Parathyroid adenoma (tissue), 2 donors: Measurements from ENCODE around the gene GPS1.

Source experiments
- H2AFZ ChIP-seq: fragments of 300-600 bp; sonication (generic); one replicate; pipeline ENCODE4 v1.7.0; 2017; ENCODE audit warnings: antibody characterized with exemption, mild to moderate bottlenecking
- H3K27ac ChIP-seq: fragments of 300-600 bp; sonication (generic); one replicate; pipeline ENCODE4 v1.7.0; 2017
- H3K27me3 ChIP-seq: fragments of 300-600 bp; sonication (generic); one replicate; pipeline ENCODE4 v1.7.0; 2017; ENCODE audit warnings: low read length; ENCODE audit not compliant: control insufficient read depth, insufficient read depth
- H3K36me3 ChIP-seq: fragments of 300-600 bp; sonication (generic); one replicate; pipeline ENCODE4 v1.7.0; 2017; ENCODE audit warnings: low read length; ENCODE audit not compliant: control insufficient read depth, insufficient read depth
- H3K4me1 ChIP-seq: fragments of 300-600 bp; sonication (generic); one replicate; pipeline ENCODE4 v1.7.0; 2017; ENCODE audit warnings: control low read depth
- H3K4me2 ChIP-seq: fragments of 300-600 bp; sonication (generic); one replicate; pipeline ENCODE4 v1.7.0; 2017; ENCODE audit warnings: low read length
- H3K4me3 ChIP-seq: fragments of 300-600 bp; sonication (generic); one replicate; pipeline ENCODE4 v1.7.0; 2017; ENCODE audit warnings: low read depth, low read length
- H3K79me2 ChIP-seq: fragments of 300-600 bp; sonication (generic); one replicate; pipeline ENCODE4 v1.7.0; 2017; ENCODE audit warnings: control low read depth
- H3K9ac ChIP-seq: fragments of 300-600 bp; sonication (generic); one replicate; pipeline ENCODE4 v1.7.0; 2017; ENCODE audit warnings: mild to moderate bottlenecking
- H3K9me3 ChIP-seq: fragments of 300-600 bp; sonication (generic); one replicate; pipeline ENCODE4 v1.7.0; 2017; ENCODE audit warnings: low read length; ENCODE audit not compliant: control insufficient read depth
- TF ChIP-seq, protein P1 (sequence below): fragments of 300-600 bp; sonication (generic); IDR thresholded peaks from one replicate; pipeline ENCODE4 v1.7.0; 2017; ENCODE audit warnings: antibody characterized with exemption, mild to moderate bottlenecking
- donor health status: primary hyperparathyroidism.

GPS1 gene

DNA sequence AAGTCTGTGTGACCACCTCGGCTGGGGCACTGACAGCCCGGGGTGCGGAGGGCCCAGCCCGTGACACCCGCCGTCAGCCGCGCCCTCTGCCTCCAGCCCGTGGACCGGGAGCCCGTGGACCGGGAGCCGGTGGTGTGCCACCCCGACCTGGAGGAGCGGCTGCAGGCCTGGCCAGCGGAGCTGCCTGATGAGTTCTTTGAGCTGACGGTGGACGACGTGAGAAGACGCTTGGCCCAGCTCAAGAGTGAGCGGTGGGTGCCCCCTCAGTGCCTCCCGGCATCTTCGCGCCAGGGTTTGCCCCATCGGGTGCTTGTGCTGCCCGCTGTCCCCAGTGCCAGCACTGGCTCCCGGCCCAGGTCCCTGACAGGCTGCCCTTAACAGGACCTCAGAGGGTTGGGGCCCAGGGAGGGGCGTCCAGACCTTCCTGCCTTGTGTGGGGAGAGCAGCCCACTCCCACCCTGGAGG, 42.7 kb upstream of the GPS1 start:
- no peaks in the 10 kb centered on the region for H3K36me3 ChIP-seq
- no peak overlapping the region for H3K4me2 ChIP-seq
- no peak overlapping the region for H3K9ac ChIP-seq
- TF ChIP-seq, protein P1, sequence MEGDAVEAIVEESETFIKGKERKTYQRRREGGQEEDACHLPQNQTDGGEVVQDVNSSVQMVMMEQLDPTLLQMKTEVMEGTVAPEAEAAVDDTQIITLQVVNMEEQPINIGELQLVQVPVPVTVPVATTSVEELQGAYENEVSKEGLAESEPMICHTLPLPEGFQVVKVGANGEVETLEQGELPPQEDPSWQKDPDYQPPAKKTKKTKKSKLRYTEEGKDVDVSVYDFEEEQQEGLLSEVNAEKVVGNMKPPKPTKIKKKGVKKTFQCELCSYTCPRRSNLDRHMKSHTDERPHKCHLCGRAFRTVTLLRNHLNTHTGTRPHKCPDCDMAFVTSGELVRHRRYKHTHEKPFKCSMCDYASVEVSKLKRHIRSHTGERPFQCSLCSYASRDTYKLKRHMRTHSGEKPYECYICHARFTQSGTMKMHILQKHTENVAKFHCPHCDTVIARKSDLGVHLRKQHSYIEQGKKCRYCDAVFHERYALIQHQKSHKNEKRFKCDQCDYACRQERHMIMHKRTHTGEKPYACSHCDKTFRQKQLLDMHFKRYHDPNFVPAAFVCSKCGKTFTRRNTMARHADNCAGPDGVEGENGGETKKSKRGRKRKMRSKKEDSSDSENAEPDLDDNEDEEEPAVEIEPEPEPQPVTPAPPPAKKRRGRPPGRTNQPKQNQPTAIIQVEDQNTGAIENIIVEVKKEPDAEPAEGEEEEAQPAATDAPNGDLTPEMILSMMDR, result no peak
- no peaks in the 10 kb centered on the region for H3K79me2 ChIP-seq
- no peaks in the 10 kb centered on the region for H3K9me3 ChIP-seq
- no peaks in the 10 kb centered on the region for H3K4me1 ChIP-seq
- no peak overlapping the region for H3K4me3 ChIP-seq
- H3K27me3 ChIP-seq, result no peaks in the 10 kb centered on the region
- H3K27ac ChIP-seq, result no peak overlapping the region
- no peak overlapping the region for H2AFZ ChIP-seq

DNA sequence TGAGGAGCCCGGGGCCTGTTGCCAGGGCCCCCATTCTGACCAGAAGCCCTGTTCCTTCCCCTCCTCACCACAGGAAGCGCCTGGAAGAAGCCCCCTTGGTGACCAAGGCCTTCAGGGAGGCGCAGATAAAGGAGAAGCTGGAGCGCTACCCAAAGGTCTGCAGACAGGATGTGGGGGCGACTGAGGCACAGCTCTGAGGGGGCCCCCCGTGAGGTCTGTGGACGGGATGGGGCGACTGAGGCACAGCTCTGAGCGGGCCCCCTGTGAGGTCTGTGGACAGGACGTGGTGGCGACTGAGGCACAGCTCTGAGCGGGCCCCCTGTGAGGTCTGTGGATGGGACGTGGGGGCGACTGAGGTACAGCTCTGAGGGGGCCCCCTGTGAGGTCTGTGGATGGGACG, 42.3 kb upstream of the GPS1 start:
- Histone ChIP-seq H3K9me3 (no peaks in the 10 kb centered on the region), H3K27me3 (no peaks in the 10 kb centered on the region), H3K79me2 (no peaks in the 10 kb centered on the region), H2AFZ (no peak overlapping the region), H3K4me3 (no peak overlapping the region), H3K36me3 (no peaks in the 10 kb centered on the region), H3K27ac (no peak overlapping the region), H3K4me1 (no peaks in the 10 kb centered on the region), H3K4me2 (no peak overlapping the region), H3K9ac (no peak overlapping the region)
- TF ChIP-seq, protein P1, result no peak

DNA sequence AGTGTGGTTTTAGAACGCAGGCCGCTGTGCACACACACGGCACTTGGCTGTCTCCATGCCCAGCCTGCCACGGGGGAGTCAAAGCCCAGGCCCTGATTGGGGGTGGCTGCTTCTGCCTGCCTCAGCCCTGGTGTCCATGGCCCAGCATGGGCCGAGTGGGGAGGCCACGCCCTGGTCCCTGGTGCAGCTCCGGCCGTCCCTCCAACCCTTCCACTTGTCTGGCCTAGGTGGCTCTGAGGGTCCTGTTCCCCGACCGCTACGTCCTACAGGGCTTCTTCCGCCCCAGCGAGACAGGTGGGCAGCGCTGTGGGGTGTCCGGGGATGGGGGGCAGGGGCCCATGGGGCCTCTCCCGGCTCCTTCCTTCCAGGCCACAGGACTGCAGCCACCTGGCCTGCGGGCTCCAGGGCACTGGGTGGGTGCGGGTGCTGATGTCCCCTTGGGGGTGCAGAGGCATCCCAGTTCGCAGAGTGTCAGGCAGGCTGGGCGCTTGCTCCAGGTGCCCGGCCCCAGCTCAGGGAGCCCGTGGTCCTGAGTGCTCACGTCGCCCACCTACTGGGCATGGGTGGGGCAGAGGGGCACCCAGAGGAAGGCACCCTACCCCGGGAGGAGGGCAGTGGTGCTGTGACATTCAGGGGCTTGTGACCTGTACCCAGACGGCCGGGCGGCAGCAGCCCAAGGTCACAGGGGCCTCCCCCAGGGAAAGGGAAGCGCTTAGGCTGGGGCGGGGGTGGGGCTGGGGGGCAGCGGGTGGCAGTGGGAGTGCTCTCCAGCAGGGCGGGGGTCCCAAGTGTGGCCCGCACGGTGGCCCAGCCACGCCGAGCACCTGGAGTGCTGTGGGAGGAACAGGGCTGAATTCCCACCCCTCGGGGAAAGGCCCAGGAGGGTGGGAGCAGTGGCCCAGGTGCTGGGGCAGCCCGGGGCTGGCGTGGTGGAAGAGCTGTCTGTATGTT, 40.8 kb upstream of the GPS1 start:
- no peaks in the 10 kb centered on the region for H3K36me3 ChIP-seq
- no peaks in the 10 kb centered on the region for H3K79me2 ChIP-seq
- H3K4me2 ChIP-seq, result no peak overlapping the region
- H3K9ac ChIP-seq, result no peak overlapping the region
- TF ChIP-seq, protein P1, result no peak
- H3K9me3 ChIP-seq, result no peaks in the 10 kb centered on the region
- H3K27ac ChIP-seq, result no peak overlapping the region
- H3K4me3 ChIP-seq, result no peak overlapping the region
- no peak overlapping the region for H2AFZ ChIP-seq
- H3K4me1 ChIP-seq, result no peaks in the 10 kb centered on the region
- H3K27me3 ChIP-seq, result no peaks in the 10 kb centered on the region

DNA sequence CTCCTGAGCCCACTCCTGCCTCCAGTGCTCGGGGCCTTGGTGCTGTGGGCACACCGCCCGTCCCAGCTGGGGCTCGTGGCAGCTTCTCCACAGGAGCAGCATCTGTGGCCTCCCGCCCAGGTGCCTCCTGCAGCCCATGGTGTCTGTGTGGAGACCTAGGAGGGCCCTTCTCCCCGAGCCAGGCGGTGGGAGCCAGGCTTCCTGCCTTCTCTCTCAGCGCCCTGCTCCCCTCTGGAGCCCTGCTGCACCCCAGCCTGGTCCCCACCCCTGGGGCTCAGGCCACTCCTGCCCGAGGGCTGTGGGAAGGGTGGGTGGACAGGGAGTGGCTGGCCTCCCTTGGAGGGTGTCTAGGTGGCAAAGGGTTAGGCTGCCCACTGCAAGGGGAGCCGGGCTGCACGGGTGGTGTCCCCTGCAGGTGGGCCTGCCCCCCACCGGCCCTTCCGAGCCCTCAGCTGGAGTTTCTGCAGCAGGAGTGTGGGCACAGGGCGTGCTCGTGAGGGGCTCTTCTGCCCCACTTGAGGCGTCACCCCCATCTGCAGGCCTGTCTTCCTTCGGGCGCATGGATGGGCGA, 40.0 kb upstream of the GPS1 start:
- H3K4me1 ChIP-seq, result no peaks in the 10 kb centered on the region
- H3K27ac ChIP-seq, result no peak overlapping the region
- H3K79me2 ChIP-seq, result no peaks in the 10 kb centered on the region
- no peaks in the 10 kb centered on the region for H3K9me3 ChIP-seq
- H3K9ac ChIP-seq, result no peak overlapping the region
- no peak overlapping the region for H3K4me3 ChIP-seq
- no peaks in the 10 kb centered on the region for H3K36me3 ChIP-seq
- no peaks in the 10 kb centered on the region for H3K27me3 ChIP-seq
- no peak overlapping the region for H2AFZ ChIP-seq
- TF ChIP-seq, protein P1, result no peak
- H3K4me2 ChIP-seq, result no peak overlapping the region
